K562 (cell line): ENCODE measurements around the gene DGCR2.

Experiments
- AFF4 ChIP-seq: sonication (generic); formaldehyde crosslinking; IDR thresholded peaks from 2 replicates; pipeline ENCODE4 v1.8.0; 2023; ENCODE audit warnings: mild to moderate bottlenecking, missing genetic modification reagents
- CHAMP1 ChIP-seq: fragments of 450-650 bp; IDR thresholded peaks from 2 replicates; pipeline ENCODE4 v1.6.1; 2016; ENCODE audit warnings: mild to moderate bottlenecking
- CTCF ChIP-seq, 3 experiments: IDR thresholded peaks in 2 of 3; conservative IDR thresholded peaks in 1 of 3; 2 replicates each; pipeline ENCODE4 v1.5.1; 2011 to 2012; ENCODE audit warnings: low read length in 3 of 3, mild to moderate bottlenecking in 3 of 3, control low read depth in 2 of 3, improper control_type of control experiment in 1 of 3, inconsistent platforms in 1 of 3, low read depth in 1 of 3, mixed read lengths in 1 of 3, moderate library complexity in 1 of 3; ENCODE audit not compliant: insufficient read depth in 2 of 3
- GTF2F1 ChIP-seq: IDR thresholded peaks from 2 replicates; pipeline ENCODE4 v1.6.1; 2011; ENCODE audit warnings: low read depth, low read length, improper control_type of control experiment
- MEF2D ChIP-seq: conservative IDR thresholded peaks from 2 replicates; pipeline ENCODE4 v1.6.1; 2016; ENCODE audit warnings: low read depth, missing genetic modification characterization, missing compliant biosample characterization
- MYC ChIP-seq, 2 experiments: fragments of 250-450 bp in 1 of 2; sonication (Bioruptor Pico) in 1 of 2; IDR thresholded peaks; 2 replicates each; pipeline versions ENCODE4 v1.5.1 to v1.6.1; 2012 to 2021; ENCODE audit warnings: low read depth in 2 of 2, borderline replicate concordance in 1 of 2, improper control_type of control experiment in 1 of 2, low read length in 1 of 2, mild to moderate bottlenecking in 1 of 2, moderate library complexity in 1 of 2
- PBX2 ChIP-seq, 2 experiments: IDR thresholded peaks in 1 of 2; conservative IDR thresholded peaks in 1 of 2; 2 replicates each; pipeline ENCODE4 v1.6.1; 2016; ENCODE audit warnings: low read depth in 2 of 2, mild to moderate bottlenecking in 1 of 2, missing compliant biosample characterization in 1 of 2, missing genetic modification characterization in 1 of 2, moderate library complexity in 1 of 2
- POLR2A ChIP-seq: fragments of 450-650 bp; conservative IDR thresholded peaks from 2 replicates; pipeline ENCODE4 v1.6.1; 2016
- POU5F1 ChIP-seq: fragments of 150-350 bp; IDR thresholded peaks from 2 replicates; pipeline ENCODE4 v1.6.1; 2014; ENCODE audit warnings: borderline replicate concordance, low read length, low read depth, mild to moderate bottlenecking; ENCODE audit not compliant: partially characterized antibody
- TGIF2 ChIP-seq: sonication (generic); formaldehyde crosslinking; IDR thresholded peaks from 2 replicates; pipeline ENCODE4 v1.8.1; 2022; ENCODE audit warnings: mild to moderate bottlenecking, missing genetic modification reagents, moderate library complexity
- ZBTB8A ChIP-seq: fragments of 450-650 bp; IDR thresholded peaks from 2 replicates; pipeline ENCODE4 v1.6.1; 2018; ENCODE audit warnings: mild to moderate bottlenecking, moderate library complexity; ENCODE audit not compliant: partially characterized antibody
- ZFP91 ChIP-seq: sonication (generic); formaldehyde crosslinking; IDR thresholded peaks from 2 replicates; pipeline ENCODE4 v1.8.0; 2022; ENCODE audit warnings: mild to moderate bottlenecking, missing genetic modification reagents

GRCh38 chr22:19132693-19133400, 10.6 kb upstream of the DGCR2 start:
- TF ChIP-seq CTCF (IDR thresholded peaks at IDR 0.05 in 2 of 3, conservative IDR thresholded peaks at IDR 0.05 in 1 of 3; ENCODE audit: insufficient read depth in 2 of 3, low read depth in 1 of 3, low read length in 3 of 3), result no peak
- no peak for TF ChIP-seq TGIF2
- no peak for TF ChIP-seq CHAMP1
- TF ChIP-seq ZBTB8A, result no peak
- TF ChIP-seq GTF2F1, result no peak
- no peak for TF ChIP-seq POU5F1
- TF ChIP-seq PBX2 (CRISPR knock-in tag; IDR thresholded peaks at IDR 0.05; ENCODE audit: low read depth), result no peak
- no peak for TF ChIP-seq PBX2 (tag; conservative IDR thresholded peaks at IDR 0.05; ENCODE audit: low read depth)
- TF ChIP-seq ZFP91 (CRISPR knock-in tag), result no peak
- no peak for TF ChIP-seq MEF2D (tag)
- no peak for TF ChIP-seq MYC (IDR thresholded peaks at IDR 0.05; ENCODE audit: low read depth, low read length)
- TF ChIP-seq MYC (CRISPR knock-in tag; IDR thresholded peaks at IDR 0.05; ENCODE audit: borderline replicate concordance, low read depth), result no peak
- TF ChIP-seq POLR2A, result peak; percentile 69
- TF ChIP-seq AFF4, result no peak
